ENCODE results near the gene SCN5A.

The SCN5A gene

DNA sequence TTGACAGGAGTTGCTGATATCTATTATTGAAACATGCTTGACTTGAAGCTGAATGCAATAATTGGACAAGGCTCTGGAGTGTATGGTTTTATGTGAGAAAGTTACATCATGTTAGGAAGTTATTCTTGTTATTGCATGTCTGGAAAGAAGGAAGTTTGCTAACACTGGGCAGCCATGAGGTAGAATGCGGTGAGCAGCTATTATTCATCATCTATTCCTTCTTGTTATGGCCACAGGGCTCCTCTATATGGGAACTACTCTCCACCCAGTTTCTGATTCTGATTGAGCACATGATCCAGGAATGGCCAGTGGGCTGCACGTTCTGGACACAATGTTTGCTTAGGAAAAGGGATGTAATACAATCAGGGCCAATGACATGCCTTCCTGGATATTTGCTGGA, 37.8 kb upstream of the SCN5A start:
- no peak overlapping the region for H3K4me3 ChIP-seq (replicated peaks; ENCODE audit: low read depth, low read length)
- no peak for DNase-seq (ENCODE audit: low read depth)
- TF ChIP-seq, protein P1, sequence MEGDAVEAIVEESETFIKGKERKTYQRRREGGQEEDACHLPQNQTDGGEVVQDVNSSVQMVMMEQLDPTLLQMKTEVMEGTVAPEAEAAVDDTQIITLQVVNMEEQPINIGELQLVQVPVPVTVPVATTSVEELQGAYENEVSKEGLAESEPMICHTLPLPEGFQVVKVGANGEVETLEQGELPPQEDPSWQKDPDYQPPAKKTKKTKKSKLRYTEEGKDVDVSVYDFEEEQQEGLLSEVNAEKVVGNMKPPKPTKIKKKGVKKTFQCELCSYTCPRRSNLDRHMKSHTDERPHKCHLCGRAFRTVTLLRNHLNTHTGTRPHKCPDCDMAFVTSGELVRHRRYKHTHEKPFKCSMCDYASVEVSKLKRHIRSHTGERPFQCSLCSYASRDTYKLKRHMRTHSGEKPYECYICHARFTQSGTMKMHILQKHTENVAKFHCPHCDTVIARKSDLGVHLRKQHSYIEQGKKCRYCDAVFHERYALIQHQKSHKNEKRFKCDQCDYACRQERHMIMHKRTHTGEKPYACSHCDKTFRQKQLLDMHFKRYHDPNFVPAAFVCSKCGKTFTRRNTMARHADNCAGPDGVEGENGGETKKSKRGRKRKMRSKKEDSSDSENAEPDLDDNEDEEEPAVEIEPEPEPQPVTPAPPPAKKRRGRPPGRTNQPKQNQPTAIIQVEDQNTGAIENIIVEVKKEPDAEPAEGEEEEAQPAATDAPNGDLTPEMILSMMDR (IDR thresholded peaks at IDR 0.05; ENCODE audit: low read length, missing control alignments), result no peak

DNA sequence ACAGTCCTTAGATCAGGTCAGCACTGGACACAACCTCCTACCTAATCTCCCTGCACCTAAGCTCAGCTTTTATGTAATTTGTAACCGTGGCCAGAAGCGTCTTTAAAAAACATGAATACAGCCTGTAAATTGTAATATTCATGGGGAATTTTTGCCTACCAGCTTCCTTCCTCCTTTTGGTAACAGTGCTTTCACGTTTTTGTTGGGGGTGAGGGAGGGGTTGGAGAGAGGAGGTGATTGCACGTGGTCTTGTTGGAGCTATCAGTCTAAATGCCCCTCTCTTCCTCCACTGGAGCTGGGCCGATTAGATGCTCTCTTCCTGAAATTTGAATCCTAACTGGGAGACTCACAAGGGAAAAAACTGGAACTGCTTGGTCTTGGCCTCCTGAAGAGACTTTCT, 35.1 kb upstream of the SCN5A start:
- TF ChIP-seq, protein P1 (IDR thresholded peaks at IDR 0.05; ENCODE audit: low read length, missing control alignments), result no peak
- no peak overlapping the region for H3K4me3 ChIP-seq (replicated peaks; ENCODE audit: low read depth, low read length)
- DNase-seq (ENCODE audit: low read depth), result no peak

DNA sequence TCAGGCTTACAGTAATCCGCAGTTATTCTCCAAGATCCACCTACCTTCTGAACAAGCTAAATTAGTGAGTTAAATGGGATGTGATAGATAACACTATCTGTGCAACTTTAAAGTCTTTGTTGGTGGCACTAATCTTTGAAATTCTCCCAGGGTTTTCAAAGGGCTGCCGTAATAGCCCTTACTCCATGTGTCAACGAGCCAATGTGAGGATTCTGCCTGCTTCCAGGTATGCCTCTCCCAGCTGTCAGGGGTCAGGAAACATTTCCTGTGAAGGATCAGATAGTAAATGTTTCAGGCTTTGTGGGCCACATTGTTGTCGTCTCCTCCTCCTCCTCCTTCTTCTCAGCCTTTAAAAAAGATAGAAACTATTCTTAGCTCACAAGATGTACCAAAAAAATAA, 20.2 kb upstream of the SCN5A start:
- TF ChIP-seq, protein P1 (IDR thresholded peaks at IDR 0.05; ENCODE audit: low read length, missing control alignments), result no peak
- DNase-seq (ENCODE audit: low read depth), result no peak
- H3K4me3 ChIP-seq (replicated peaks; ENCODE audit: low read depth, low read length), result no peak overlapping the region

DNA sequence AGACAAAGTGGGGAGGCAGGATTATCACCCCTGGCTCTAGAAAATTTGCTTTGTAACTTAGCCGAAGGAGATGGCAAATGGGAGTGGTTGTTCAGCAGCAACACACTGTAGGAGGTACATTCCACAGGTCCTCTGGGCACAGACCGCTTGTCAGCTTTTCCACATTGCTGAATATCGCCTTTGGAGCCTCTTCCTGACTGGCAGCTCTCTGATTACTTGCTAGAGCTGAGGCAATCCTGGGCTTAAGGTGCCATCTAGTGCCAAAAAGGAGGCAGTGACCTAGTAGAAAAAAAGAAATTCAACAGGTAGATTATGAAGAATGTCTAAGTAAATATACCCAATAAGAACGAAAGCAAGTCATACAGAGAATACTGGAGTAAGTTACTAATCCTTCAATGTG, 13.1 kb upstream of the SCN5A start:
- TF ChIP-seq, protein P1 (IDR thresholded peaks at IDR 0.05; ENCODE audit: low read length, missing control alignments), result peak; percentile 47
- DNase-seq (ENCODE audit: low read depth), result peak; percentile 57
- H3K4me3 ChIP-seq (replicated peaks; ENCODE audit: low read depth, low read length), result no peak overlapping the region

DNA sequence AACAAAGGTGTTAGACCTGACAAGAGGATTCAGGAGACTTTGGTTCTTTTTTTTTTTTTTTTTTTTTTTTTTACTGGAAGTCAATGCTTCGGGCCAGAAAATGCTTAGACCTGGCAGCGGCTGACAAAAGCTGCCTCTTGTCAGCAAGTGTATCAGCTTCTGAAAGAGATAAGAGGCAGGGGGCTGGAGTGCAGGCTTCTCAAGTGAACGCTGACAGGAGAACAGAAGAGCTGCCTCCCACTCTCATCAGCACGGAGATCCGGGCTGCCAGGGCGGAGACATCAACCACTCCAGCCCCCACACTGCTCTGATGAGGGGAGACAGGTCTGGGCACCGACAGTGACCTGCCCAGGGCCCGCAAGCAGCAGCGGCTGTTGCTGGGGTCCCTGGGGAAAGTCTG, 9.4 kb upstream of the SCN5A start:
- TF ChIP-seq, protein P1 (IDR thresholded peaks at IDR 0.05; ENCODE audit: low read length, missing control alignments), result no peak
- no peak for DNase-seq (ENCODE audit: low read depth)
- no peak overlapping the region for H3K4me3 ChIP-seq (replicated peaks; ENCODE audit: low read depth, low read length)

DNA sequence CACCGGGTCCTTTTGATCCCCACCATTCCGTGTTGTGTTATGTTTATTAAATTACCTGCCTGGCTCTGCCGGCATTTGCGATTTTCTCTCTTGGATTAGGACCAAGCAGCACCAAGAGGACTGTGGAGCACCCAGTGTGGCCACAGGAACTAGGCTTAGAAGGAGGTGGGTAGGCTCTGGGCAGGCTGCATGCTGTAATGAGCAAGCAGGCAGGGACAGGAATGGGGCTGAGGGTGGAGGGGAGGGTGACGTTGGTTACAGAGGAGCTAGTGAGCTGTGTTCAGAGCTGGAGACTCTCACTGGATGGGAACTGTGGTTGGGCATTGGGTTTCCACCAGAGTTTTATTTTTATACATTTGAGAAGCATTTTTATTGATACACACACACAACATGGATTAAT, 7.9 kb upstream of the SCN5A start:
- TF ChIP-seq, protein P1 (IDR thresholded peaks at IDR 0.05; ENCODE audit: low read length, missing control alignments), result no peak
- H3K4me3 ChIP-seq (replicated peaks; ENCODE audit: low read depth, low read length), result no peak overlapping the region
- no peak for DNase-seq (ENCODE audit: low read depth)

GRCh38 chr3:38655708-38656300, 6.3 kb upstream of the SCN5A start:
- DNase-seq (ENCODE audit: low read depth), result peak; percentile 52
- TF ChIP-seq, protein P1 (IDR thresholded peaks at IDR 0.05; ENCODE audit: low read length, missing control alignments), result peak; percentile 54
- no peak overlapping the region for H3K4me3 ChIP-seq (replicated peaks; ENCODE audit: low read depth, low read length)

Measured in fibroblast of pulmonary artery (primary cell).